ENCODE measurements around the gene PRKCD.

The PRKCD gene

GRCh38 chr3:53120336-53120735, 40.7 kb upstream of the PRKCD start:
- WGBS (ENCODE audit: insufficient coverage), result 100% methylated on average over 2 of the region's 5 CpGs
- DNase-seq, result peak in 2 of 3 donors; percentile 44 to 56
- no peaks in the 10 kb centered on the region for H3K9me3 ChIP-seq (ENCODE audit: control extremely low read depth in 1 of 5, control insufficient read depth in 4 of 5, insufficient read depth in 2 of 5, low read depth in 1 of 5, low read length in 4 of 5)
- ChIA-PET CTCF (interaction anchor here (0.8 to 7.6 kb wide), 7 partner anchors 9 to 100 kb away, joined by 3 to 118 read pairs (median 3); partner anchors contain the start of gene RFT1), POLR2A (no interaction called here)
- H3K36me3 ChIP-seq (ENCODE audit: control insufficient read depth in 4 of 4, insufficient read depth in 4 of 4, low read length in 3 of 4), result peaks cover 19 to 88% (median 70%) of the 10 kb centered on the region in 4 experiments
- H3K27me3 ChIP-seq (replicated peaks in 2 of 5; ENCODE audit: control insufficient read depth in 4 of 5, insufficient read depth in 5 of 5, low read length in 4 of 5), result no peaks in the 10 kb centered on the region
- peaks cover 0 to 3% (median 0%) of the 10 kb centered on the region in 4 experiments for H3K4me1 ChIP-seq (ENCODE audit: control extremely low read depth in 1 of 4, control insufficient read depth in 4 of 4, insufficient read depth in 4 of 4, low read length in 3 of 4)
- no peak overlapping the region for H3K4me3 ChIP-seq (ENCODE audit: control insufficient read depth in 1 of 7, extremely low read depth in 1 of 7, insufficient read depth in 4 of 7, low read depth in 2 of 7, low read length in 6 of 7)
- H3K27ac ChIP-seq (ENCODE audit: insufficient read depth in 1 of 2, low read depth in 1 of 2, low read length in 2 of 2, poor library complexity in 1 of 2, severe bottlenecking in 2 of 2), result peak overlapping the region in 1 of 2 experiments; percentile 5

GRCh38 chr3:53122255-53122932, 38.6 kb upstream of the PRKCD start:
- Histone ChIP-seq H3K27me3 (replicated peaks in 2 of 5; ENCODE audit: control insufficient read depth in 4 of 5, insufficient read depth in 5 of 5, low read length in 4 of 5) (no peaks in the 10 kb centered on the region), H3K4me3 (ENCODE audit: control insufficient read depth in 1 of 7, extremely low read depth in 1 of 7, insufficient read depth in 4 of 7, low read depth in 2 of 7, low read length in 6 of 7) (no peak overlapping the region), H3K27ac (ENCODE audit: insufficient read depth in 1 of 2, low read depth in 1 of 2, low read length in 2 of 2, poor library complexity in 1 of 2, severe bottlenecking in 2 of 2) (no peak overlapping the region), H3K4me1 (ENCODE audit: control extremely low read depth in 1 of 4, control insufficient read depth in 4 of 4, insufficient read depth in 4 of 4, low read length in 3 of 4) (no peaks in the 10 kb centered on the region), H3K9me3 (ENCODE audit: control extremely low read depth in 1 of 5, control insufficient read depth in 4 of 5, insufficient read depth in 2 of 5, low read depth in 1 of 5, low read length in 4 of 5) (no peaks in the 10 kb centered on the region), H3K36me3 (ENCODE audit: control insufficient read depth in 4 of 4, insufficient read depth in 4 of 4, low read length in 3 of 4) (peaks cover 24 to 89% (median 65%) of the 10 kb centered on the region in 4 experiments)
- 100% methylated on average over 2 of the region's 4 CpGs for WGBS (ENCODE audit: insufficient coverage)
- DNase-seq, result no peak
- CTCF ChIA-PET, result interaction anchor here (0.6 to 2.8 kb wide), 7 partner anchors 8 to 109 kb away, joined by 3 to 12 read pairs (median 4); no protein-coding TSS in a partner anchor
- POLR2A ChIA-PET, result no interaction called here

- Histone ChIP-seq H3K36me3 (ENCODE audit: control insufficient read depth in 4 of 4, insufficient read depth in 4 of 4, low read length in 3 of 4) (peaks cover 24 to 86% (median 62%) of the 10 kb centered on the region in 4 experiments), H3K27me3 (replicated peaks in 2 of 5; ENCODE audit: control insufficient read depth in 4 of 5, insufficient read depth in 5 of 5, low read length in 4 of 5) (no peaks in the 10 kb centered on the region), H3K4me1 (ENCODE audit: control extremely low read depth in 1 of 4, control insufficient read depth in 4 of 4, insufficient read depth in 4 of 4, low read length in 3 of 4) (no peaks in the 10 kb centered on the region), H3K27ac (ENCODE audit: insufficient read depth in 1 of 2, low read depth in 1 of 2, low read length in 2 of 2, poor library complexity in 1 of 2, severe bottlenecking in 2 of 2) (peak overlapping the region in 1 of 2 experiments; percentile 8), H3K9me3 (ENCODE audit: control extremely low read depth in 1 of 5, control insufficient read depth in 4 of 5, insufficient read depth in 2 of 5, low read depth in 1 of 5, low read length in 4 of 5) (no peaks in the 10 kb centered on the region), H3K4me3 (ENCODE audit: control insufficient read depth in 1 of 7, extremely low read depth in 1 of 7, insufficient read depth in 4 of 7, low read depth in 2 of 7, low read length in 6 of 7) (no peak overlapping the region)
- 100% methylated on average over 1 of the region's 1 CpG for WGBS (ENCODE audit: insufficient coverage)
- DNase-seq, result no peak
- CTCF ChIA-PET, result interaction anchor here (1.0 to 2.8 kb wide), 6 partner anchors 8 to 108 kb away, joined by 3 to 12 read pairs (median 6); no protein-coding TSS in a partner anchor
- POLR2A ChIA-PET, result no interaction called here
These were observed 38.1 kb upstream of the PRKCD start for GRCh38 chr3:53122933-53123305.

- H3K4me3 ChIP-seq (ENCODE audit: control insufficient read depth in 1 of 7, extremely low read depth in 1 of 7, insufficient read depth in 4 of 7, low read depth in 2 of 7, low read length in 6 of 7), result no peak overlapping the region
- 100% methylated on average over 6 of the region's 8 CpGs for WGBS (ENCODE audit: insufficient coverage)
- H3K27ac ChIP-seq (ENCODE audit: insufficient read depth in 1 of 2, low read depth in 1 of 2, low read length in 2 of 2, poor library complexity in 1 of 2, severe bottlenecking in 2 of 2), result peak overlapping the region in 1 of 2 experiments; percentile 8
- no peak for DNase-seq
- ChIA-PET CTCF (interaction anchor here (1.0 to 12.9 kb wide), 6 partner anchors 6 to 73 kb away, joined by 3 to 118 read pairs (median 8); no protein-coding TSS in a partner anchor), POLR2A (no interaction called here)
- H3K36me3 ChIP-seq (ENCODE audit: control insufficient read depth in 4 of 4, insufficient read depth in 4 of 4, low read length in 3 of 4), result peaks cover 24 to 80% (median 56%) of the 10 kb centered on the region in 4 experiments
- no peaks in the 10 kb centered on the region for H3K4me1 ChIP-seq (ENCODE audit: control extremely low read depth in 1 of 4, control insufficient read depth in 4 of 4, insufficient read depth in 4 of 4, low read length in 3 of 4)
- no peaks in the 10 kb centered on the region for H3K9me3 ChIP-seq (ENCODE audit: control extremely low read depth in 1 of 5, control insufficient read depth in 4 of 5, insufficient read depth in 2 of 5, low read depth in 1 of 5, low read length in 4 of 5)
- H3K27me3 ChIP-seq (replicated peaks in 2 of 5; ENCODE audit: control insufficient read depth in 4 of 5, insufficient read depth in 5 of 5, low read length in 4 of 5), result no peaks in the 10 kb centered on the region
These were observed 37.5 kb upstream of the PRKCD start for GRCh38 chr3:53123510-53123909.

- POLR2A ChIA-PET, result no interaction called here
- no peak for DNase-seq
- H3K4me1 ChIP-seq (ENCODE audit: control extremely low read depth in 1 of 4, control insufficient read depth in 4 of 4, insufficient read depth in 4 of 4, low read length in 3 of 4), result peaks cover 0 to 4% (median 2%) of the 10 kb centered on the region in 4 experiments
- H3K36me3 ChIP-seq (ENCODE audit: control insufficient read depth in 4 of 4, insufficient read depth in 4 of 4, low read length in 3 of 4), result peaks cover 24 to 77% (median 52%) of the 10 kb centered on the region in 4 experiments
- H3K9me3 ChIP-seq (ENCODE audit: control extremely low read depth in 1 of 5, control insufficient read depth in 4 of 5, insufficient read depth in 2 of 5, low read depth in 1 of 5, low read length in 4 of 5), result no peaks in the 10 kb centered on the region
- H3K4me3 ChIP-seq (ENCODE audit: control insufficient read depth in 1 of 7, extremely low read depth in 1 of 7, insufficient read depth in 4 of 7, low read depth in 2 of 7, low read length in 6 of 7), result no peak overlapping the region
- CTCF ChIA-PET, result interaction anchor here (1.7 to 12.9 kb wide), 3 partner anchors 7 to 76 kb away, joined by 4 to 118 read pairs (median 7); no protein-coding TSS in a partner anchor
- no peaks in the 10 kb centered on the region for H3K27me3 ChIP-seq (replicated peaks in 2 of 5; ENCODE audit: control insufficient read depth in 4 of 5, insufficient read depth in 5 of 5, low read length in 4 of 5)
- no peak overlapping the region for H3K27ac ChIP-seq (ENCODE audit: insufficient read depth in 1 of 2, low read depth in 1 of 2, low read length in 2 of 2, poor library complexity in 1 of 2, severe bottlenecking in 2 of 2)
- WGBS (ENCODE audit: insufficient coverage), result 91% methylated on average over 6 of the region's 6 CpGs
These were observed 37.1 kb upstream of the PRKCD start for GRCh38 chr3:53123953-53124352.

- no peak overlapping the region for H3K4me3 ChIP-seq (ENCODE audit: control insufficient read depth in 1 of 7, extremely low read depth in 1 of 7, insufficient read depth in 4 of 7, low read depth in 2 of 7, low read length in 6 of 7)
- peaks cover 8 to 51% (median 37%) of the 10 kb centered on the region in 4 experiments for H3K36me3 ChIP-seq (ENCODE audit: control insufficient read depth in 4 of 4, insufficient read depth in 4 of 4, low read length in 3 of 4)
- H3K4me1 ChIP-seq (ENCODE audit: control extremely low read depth in 1 of 4, control insufficient read depth in 4 of 4, insufficient read depth in 4 of 4, low read length in 3 of 4), result peaks cover 15 to 25% (median 21%) of the 10 kb centered on the region in 4 experiments
- ChIA-PET POLR2A (no interaction called here), CTCF (interaction anchor here (12.9 kb wide), 1 partner anchor 9 kb away, joined by 118 read pairs; no protein-coding TSS in a partner anchor)
- no peak overlapping the region for H3K27ac ChIP-seq (ENCODE audit: insufficient read depth in 1 of 2, low read depth in 1 of 2, low read length in 2 of 2, poor library complexity in 1 of 2, severe bottlenecking in 2 of 2)
- no peaks in the 10 kb centered on the region for H3K9me3 ChIP-seq (ENCODE audit: control extremely low read depth in 1 of 5, control insufficient read depth in 4 of 5, insufficient read depth in 2 of 5, low read depth in 1 of 5, low read length in 4 of 5)
- no CpG with 5 or more reads among the region's 2 CpGs for WGBS (ENCODE audit: insufficient coverage)
- no peaks in the 10 kb centered on the region for H3K27me3 ChIP-seq (replicated peaks in 2 of 5; ENCODE audit: control insufficient read depth in 4 of 5, insufficient read depth in 5 of 5, low read length in 4 of 5)
- DNase-seq, result no peak
These were observed 34.4 kb upstream of the PRKCD start for GRCh38 chr3:53126601-53127000.

GRCh38 chr3:53129344-53129743, 31.7 kb upstream of the PRKCD start:
- peak in 2 of 3 donors; percentile 48 to 69 for DNase-seq
- Histone ChIP-seq H3K4me3 (ENCODE audit: control insufficient read depth in 1 of 7, extremely low read depth in 1 of 7, insufficient read depth in 4 of 7, low read depth in 2 of 7, low read length in 6 of 7) (peak overlapping the region in 6 of 7 experiments; percentile 82 to 97 (median 90)), H3K36me3 (ENCODE audit: control insufficient read depth in 4 of 4, insufficient read depth in 4 of 4, low read length in 3 of 4) (peaks cover 6 to 26% (median 14%) of the 10 kb centered on the region in 4 experiments), H3K4me1 (ENCODE audit: control extremely low read depth in 1 of 4, control insufficient read depth in 4 of 4, insufficient read depth in 4 of 4, low read length in 3 of 4) (peaks cover 15 to 31% (median 25%) of the 10 kb centered on the region in 4 experiments), H3K27ac (ENCODE audit: insufficient read depth in 1 of 2, low read depth in 1 of 2, low read length in 2 of 2, poor library complexity in 1 of 2, severe bottlenecking in 2 of 2) (peak overlapping the region; percentile 94 to 97), H3K9me3 (ENCODE audit: control extremely low read depth in 1 of 5, control insufficient read depth in 4 of 5, insufficient read depth in 2 of 5, low read depth in 1 of 5, low read length in 4 of 5) (no peaks in the 10 kb centered on the region), H3K27me3 (replicated peaks in 2 of 5; ENCODE audit: control insufficient read depth in 4 of 5, insufficient read depth in 5 of 5, low read length in 4 of 5) (no peaks in the 10 kb centered on the region)
- CTCF ChIA-PET, result interaction anchor here (1.0 to 12.9 kb wide), 6 partner anchors 12 to 90 kb away, joined by 3 to 125 read pairs (median 8); no protein-coding TSS in a partner anchor
- 94% methylated on average over 2 of the region's 3 CpGs for WGBS (ENCODE audit: insufficient coverage)
- POLR2A ChIA-PET, result no interaction called here
